Liver (tissue), 9 donors: ENCODE results near the gene GNAI3. TPM values are rescaled to one million over a fixed set of nuclear protein-coding genes. Genes with fewer than 3 reads are reported as not detected.

ENCODE experiments used
- DNase-seq: peaks from one replicate; pipeline ENCODE4 v3.0.0-alpha.2; 2017; ENCODE audit warnings: low spot score
- H3K27ac ChIP-seq, 2 donors: one replicate each; pipeline ENCODE4 v1.7.0; 2013; ENCODE audit warnings: inconsistent platforms in 2 of 2, low read length in 2 of 2, control low read depth in 1 of 2, low read depth in 1 of 2, mild to moderate bottlenecking in 1 of 2
- H3K27me3 ChIP-seq, 4 donors: one replicate each; pipeline versions ENCODE4 v1.6.1 to v1.7.0; 2013; ENCODE audit warnings: low read length in 3 of 4, inconsistent platforms in 1 of 4, mild to moderate bottlenecking in 1 of 4, moderate library complexity in 1 of 4; ENCODE audit not compliant: control insufficient read depth in 4 of 4, insufficient read depth in 4 of 4
- H3K36me3 ChIP-seq, 4 donors: one replicate each; pipeline versions ENCODE4 v1.6.1 to v1.7.0; 2013; ENCODE audit warnings: low read length in 3 of 4, mild to moderate bottlenecking in 3 of 4, low read depth in 1 of 4, moderate library complexity in 1 of 4; ENCODE audit not compliant: control insufficient read depth in 4 of 4, insufficient read depth in 3 of 4
- H3K4me1 ChIP-seq, 4 donors: one replicate each; pipeline versions ENCODE4 v1.6.1 to v1.7.0; 2013; ENCODE audit warnings: low read length in 3 of 4, mild to moderate bottlenecking in 3 of 4, moderate library complexity in 1 of 4; ENCODE audit not compliant: control insufficient read depth in 4 of 4, insufficient read depth in 4 of 4
- H3K4me3 ChIP-seq, 3 donors: one replicate each; pipeline versions ENCODE4 v1.6.1 to v1.7.0; 2013; ENCODE audit warnings: low read length in 3 of 3, control low read depth in 1 of 3, low read depth in 1 of 3, mild to moderate bottlenecking in 1 of 3
- H3K9ac ChIP-seq, 2 donors: one replicate each; pipeline ENCODE4 v1.7.0; 2013; ENCODE audit warnings: low read length in 2 of 2, mild to moderate bottlenecking in 2 of 2, moderate library complexity in 2 of 2, control low read depth in 1 of 2, low read depth in 1 of 2
- H3K9me3 ChIP-seq, 4 donors: one replicate each; pipeline versions ENCODE4 v1.6.1 to v1.7.0; 2013; ENCODE audit warnings: low read length in 3 of 4; ENCODE audit not compliant: control insufficient read depth in 4 of 4
- EGR1 ChIP-seq, 2 donors: IDR thresholded peaks; 2 replicates each; pipeline ENCODE4 v1.6.1; 2016 to 2018; ENCODE audit warnings: antibody characterized with exemption in 2 of 2, low read depth in 2 of 2
- FOXA2 ChIP-seq: IDR thresholded peaks from 2 replicates; pipeline ENCODE4 v1.6.1; 2016; ENCODE audit warnings: antibody characterized with exemption
- GABPA ChIP-seq, 2 donors: IDR thresholded peaks in 1 of 2; conservative IDR thresholded peaks in 1 of 2; 2 replicates each; pipeline ENCODE4 v1.6.1; 2016; ENCODE audit warnings: antibody characterized with exemption in 2 of 2, mild to moderate bottlenecking in 1 of 2, moderate library complexity in 1 of 2
- HNF4G ChIP-seq: IDR thresholded peaks from 2 replicates; pipeline ENCODE4 v1.6.1; 2016; ENCODE audit warnings: antibody characterized with exemption
- MAX ChIP-seq: IDR thresholded peaks from 2 replicates; pipeline ENCODE4 v1.6.1; 2016; ENCODE audit warnings: antibody characterized with exemption
- NR2F2 ChIP-seq: IDR thresholded peaks from 2 replicates; pipeline ENCODE4 v1.6.1; 2016; ENCODE audit warnings: antibody characterized with exemption
- RAD21 ChIP-seq, 2 donors: IDR thresholded peaks; 2 replicates each; pipeline ENCODE4 v1.6.1; 2016; ENCODE audit warnings: antibody characterized with exemption in 2 of 2, mild to moderate bottlenecking in 2 of 2
- REST ChIP-seq: IDR thresholded peaks from 2 replicates; pipeline ENCODE4 v1.6.1; 2016; ENCODE audit warnings: antibody characterized with exemption, mild to moderate bottlenecking
- RXRA ChIP-seq, 2 donors: IDR thresholded peaks; 2 replicates each; pipeline ENCODE4 v1.6.1; 2017 to 2018; ENCODE audit warnings: antibody characterized with exemption in 2 of 2, mild to moderate bottlenecking in 1 of 2
- SP1 ChIP-seq: IDR thresholded peaks from 2 replicates; pipeline ENCODE4 v1.6.1; 2018; ENCODE audit warnings: antibody characterized with exemption, mild to moderate bottlenecking
- TAF1 ChIP-seq: conservative IDR thresholded peaks from 2 replicates; pipeline ENCODE4 v1.6.1; 2016; ENCODE audit warnings: antibody characterized with exemption, mild to moderate bottlenecking
- YY1 ChIP-seq: IDR thresholded peaks from 2 replicates; pipeline ENCODE4 v1.6.1; 2016; ENCODE audit warnings: antibody characterized with exemption, mild to moderate bottlenecking
- WGBS: extraction: QIAGEN DNeasy Blood & Tissue Kit; methylation state at CpG from one replicate; pipeline ENCODE4 v1.1.7; 2013; 5-methylcytosine and 5-hydroxymethylcytosine counted together
- polyA plus RNA-seq, 2 donors: library from polyadenylated mRNA; stranded (reverse) in 1 of 2; unstranded in 1 of 2; fragments of 200-250 nt in 1 of 2; fragments of >200 nt in 1 of 2; fragmentation: Nextera tagmentation in 1 of 2; extraction: Ambion mirVana in 1 of 2; gene quantifications; one replicate each; pipeline versions ENCODE4 v1.2.1 to v1.2.3, GENCODE V29; 2013 to 2015
- total RNA-seq, 2 donors: library from RNA; depleted of rRNA; stranded (reverse); fragments of >200 nt; gene quantifications; one replicate each; pipeline ENCODE4 v1.2.3, GENCODE V29; 2014
- TF ChIP-seq, protein P1 (sequence below): IDR thresholded peaks from 2 replicates; pipeline ENCODE4 v1.6.1; 2016; ENCODE audit warnings: antibody characterized with exemption
- donor health status: healthy.
- donor health status: healthy.
- donor health status: healthy.
- donor health status: healthy.
- donor health status: healthy.

The GNAI3 gene
- total and polyA plus RNA-seq, 4 donors: 1.9 to 6.5 (median 4.3) TPM

- Histone ChIP-seq H3K27ac (no peak overlapping the region), H3K9ac (no peak overlapping the region), H3K4me3 (no peak overlapping the region), H3K27me3 (no peaks in the 10 kb centered on the region), H3K36me3 (no peaks in the 10 kb centered on the region), H3K9me3 (no peaks in the 10 kb centered on the region), H3K4me1 (peaks cover 0 to 2% (median 0%) of the 10 kb centered on the region in 4 donors)
- WGBS: 96% methylated on average over 3 of the region's 3 CpGs
- no peak for DNase-seq
- no peak for TF ChIP-seq YY1
- TF ChIP-seq RXRA (IDR thresholded peaks at IDR 0.05): no peak
- TF ChIP-seq GABPA (IDR thresholded peaks at IDR 0.05 in 1 of 2, conservative IDR thresholded peaks at IDR 0.05 in 1 of 2): no peak
- no peak for TF ChIP-seq SP1
- no peak for TF ChIP-seq MAX
- no peak for TF ChIP-seq RAD21 (IDR thresholded peaks at IDR 0.05)
- no peak for TF ChIP-seq NR2F2
- no peak for TF ChIP-seq FOXA2
- no peak for TF ChIP-seq HNF4G
- no peak for TF ChIP-seq TAF1
These were observed 61.5 kb downstream of the GNAI3 start for GRCh38 chr1:109609881-109610280.

DNA sequence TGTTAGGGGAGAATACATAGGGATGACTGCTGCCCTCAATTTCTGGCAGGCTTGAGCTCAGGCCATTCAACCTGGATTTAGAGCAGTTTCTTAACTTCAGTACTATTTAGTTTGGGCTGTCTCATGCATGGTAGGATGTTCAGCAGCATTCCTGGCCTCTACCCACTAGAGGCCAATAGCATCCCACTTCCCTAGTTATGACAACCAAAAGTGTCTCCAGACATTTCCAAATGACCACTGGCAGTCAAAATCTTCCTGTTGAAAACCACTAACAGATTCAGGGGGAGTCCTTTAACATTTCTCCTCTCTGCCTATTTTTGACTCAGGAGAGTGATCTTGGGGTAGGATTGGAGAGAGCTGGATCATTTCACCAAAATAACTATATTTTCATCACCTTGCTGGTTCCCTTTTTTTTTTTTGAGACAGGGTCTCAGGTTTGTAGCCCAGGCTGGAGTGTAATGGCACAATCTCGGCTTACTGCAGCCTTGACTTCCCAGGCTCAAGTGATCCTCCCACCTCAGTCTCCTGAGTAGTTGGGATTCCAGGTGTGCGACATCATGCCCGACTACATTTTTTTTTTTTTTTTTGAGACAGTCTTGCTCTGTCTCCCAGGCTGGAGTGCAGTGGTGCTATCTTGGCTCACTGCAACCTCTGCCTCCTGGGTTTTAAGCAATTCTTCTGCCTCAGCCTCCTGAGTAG is 62.3 kb downstream of the GNAI3 start:
- Histone ChIP-seq H3K27me3 (no peaks in the 10 kb centered on the region), H3K36me3 (no peaks in the 10 kb centered on the region), H3K4me1 (peaks cover 0 to 3% (median 1%) of the 10 kb centered on the region in 4 donors), H3K9ac (no peak overlapping the region), H3K27ac (no peak overlapping the region), H3K9me3 (no peaks in the 10 kb centered on the region), H3K4me3 (no peak overlapping the region)
- no peak for DNase-seq
- no peak for TF ChIP-seq TAF1
- no peak for TF ChIP-seq RAD21 (IDR thresholded peaks at IDR 0.05)
- TF ChIP-seq, protein P1, sequence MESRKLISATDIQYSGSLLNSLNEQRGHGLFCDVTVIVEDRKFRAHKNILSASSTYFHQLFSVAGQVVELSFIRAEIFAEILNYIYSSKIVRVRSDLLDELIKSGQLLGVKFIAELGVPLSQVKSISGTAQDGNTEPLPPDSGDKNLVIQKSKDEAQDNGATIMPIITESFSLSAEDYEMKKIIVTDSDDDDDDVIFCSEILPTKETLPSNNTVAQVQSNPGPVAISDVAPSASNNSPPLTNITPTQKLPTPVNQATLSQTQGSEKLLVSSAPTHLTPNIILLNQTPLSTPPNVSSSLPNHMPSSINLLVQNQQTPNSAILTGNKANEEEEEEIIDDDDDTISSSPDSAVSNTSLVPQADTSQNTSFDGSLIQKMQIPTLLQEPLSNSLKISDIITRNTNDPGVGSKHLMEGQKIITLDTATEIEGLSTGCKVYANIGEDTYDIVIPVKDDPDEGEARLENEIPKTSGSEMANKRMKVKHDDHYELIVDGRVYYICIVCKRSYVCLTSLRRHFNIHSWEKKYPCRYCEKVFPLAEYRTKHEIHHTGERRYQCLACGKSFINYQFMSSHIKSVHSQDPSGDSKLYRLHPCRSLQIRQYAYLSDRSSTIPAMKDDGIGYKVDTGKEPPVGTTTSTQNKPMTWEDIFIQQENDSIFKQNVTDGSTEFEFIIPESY: no peak
- no peak for TF ChIP-seq YY1
- 79% methylated on average over 3 of the region's 3 CpGs for WGBS

DNA sequence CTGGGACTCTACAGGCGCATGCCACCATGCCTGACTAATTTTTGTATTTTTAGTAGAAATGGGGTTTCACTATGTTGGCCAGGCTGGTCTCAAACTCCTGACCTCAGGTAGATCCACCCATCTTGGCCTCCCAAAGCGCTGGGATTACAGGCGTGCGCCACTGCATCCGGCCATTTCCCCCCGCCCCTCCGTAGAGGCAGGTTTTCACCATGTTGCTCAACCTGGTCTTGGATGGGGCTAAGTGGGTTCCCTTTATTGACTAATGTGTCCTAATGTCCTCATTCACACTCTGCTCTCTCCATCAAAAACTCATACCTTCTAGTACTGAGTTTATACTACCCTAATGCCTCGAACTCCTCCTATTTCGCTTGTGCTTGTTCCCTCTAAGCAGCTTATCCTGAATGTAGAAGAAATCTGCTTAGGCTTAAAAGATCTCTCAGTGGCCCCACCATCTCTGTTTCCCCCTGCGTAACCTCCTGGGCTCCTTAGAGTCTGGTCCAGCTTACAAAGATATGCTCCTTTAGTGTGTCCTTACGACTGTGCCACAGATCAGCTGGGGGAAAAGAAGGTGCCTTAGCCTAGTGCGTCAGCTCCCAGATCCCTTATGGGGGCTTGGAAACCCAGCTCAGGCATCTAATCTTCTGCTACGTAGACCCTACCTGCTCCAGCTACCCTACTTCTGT is 63.0 kb downstream of the GNAI3 start:
- Histone ChIP-seq H3K4me3 (no peak overlapping the region), H3K27me3 (no peaks in the 10 kb centered on the region), H3K9me3 (no peaks in the 10 kb centered on the region), H3K4me1 (peaks cover 2 to 8% (median 5%) of the 10 kb centered on the region in 4 donors), H3K36me3 (no peaks in the 10 kb centered on the region), H3K27ac (no peak overlapping the region), H3K9ac (no peak overlapping the region)
- 96% methylated on average over 13 of the region's 13 CpGs for WGBS
- TF ChIP-seq FOXA2 (no peak), REST (no peak), EGR1 (IDR thresholded peaks at IDR 0.05; ENCODE audit: low read depth in 2 of 2) (no peak), TAF1 (no peak), HNF4G (no peak)
- DNase-seq: no peak
